Hematopoietic multipotent progenitor cell treated with erythropoietin and hydrocortisone succinate and interleukin-3 and kit ligand, for 6 days (in vitro differentiated cells): ENCODE data around the gene CTAG1B.
"Not testable (repeated sequence)": the region's sequence is repeated elsewhere in the genome, so short reads cannot be mapped to it uniquely, and the experiment has no call there.

Experiments
- DNase-seq: peaks from one replicate; pipeline ENCODE4 v3.0.0-alpha.2; 2015

Gene CTAG1B

DNA sequence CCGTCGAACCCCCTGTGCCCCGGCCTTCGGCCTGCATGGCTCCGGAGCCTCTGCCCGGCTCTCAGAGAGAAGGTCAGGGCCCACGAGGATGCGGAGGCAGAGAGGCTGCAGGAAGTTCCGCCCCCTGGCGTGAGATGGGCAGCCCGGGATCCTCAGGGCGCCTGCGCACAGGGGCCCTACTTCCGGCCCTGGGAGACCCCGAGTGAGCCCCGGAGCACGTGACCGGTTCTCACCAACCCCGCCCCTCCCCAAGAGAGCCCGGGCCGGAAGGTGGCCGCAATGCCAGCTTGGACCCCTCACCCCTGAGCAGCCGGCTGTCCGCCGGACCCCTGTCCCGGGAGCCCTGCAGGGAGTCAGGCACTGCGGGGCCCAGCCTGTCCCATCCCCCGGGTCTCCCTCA is at the start of gene CTAG1B:
CTAG1B (minus strand) TSS at position 101 of the 400 bp plus-strand sequence; CDS start at position 37, 64 bp downstream.
- DNase-seq, result not testable (repeated sequence)

DNA sequence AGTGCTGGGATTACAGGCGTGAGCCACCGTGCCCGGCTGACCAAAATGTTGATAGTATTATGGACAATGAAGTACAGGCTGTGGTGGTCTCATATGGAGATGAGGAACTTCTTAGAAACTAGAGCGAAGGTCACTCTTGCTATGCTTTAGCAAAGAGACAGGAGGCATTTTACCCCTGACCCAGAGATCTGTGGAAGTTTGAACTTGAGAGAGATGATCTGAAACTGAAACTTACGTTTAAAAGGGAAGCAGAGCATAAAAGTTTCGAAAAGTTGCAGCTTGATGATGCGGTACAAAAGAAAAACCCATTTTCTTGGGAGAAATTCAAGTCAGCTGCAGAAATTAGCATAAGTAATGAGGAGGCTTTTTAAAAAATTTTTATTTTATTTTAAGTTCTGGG is 42.8 kb upstream of the CTAG1B start:
- no peak for DNase-seq

DNA sequence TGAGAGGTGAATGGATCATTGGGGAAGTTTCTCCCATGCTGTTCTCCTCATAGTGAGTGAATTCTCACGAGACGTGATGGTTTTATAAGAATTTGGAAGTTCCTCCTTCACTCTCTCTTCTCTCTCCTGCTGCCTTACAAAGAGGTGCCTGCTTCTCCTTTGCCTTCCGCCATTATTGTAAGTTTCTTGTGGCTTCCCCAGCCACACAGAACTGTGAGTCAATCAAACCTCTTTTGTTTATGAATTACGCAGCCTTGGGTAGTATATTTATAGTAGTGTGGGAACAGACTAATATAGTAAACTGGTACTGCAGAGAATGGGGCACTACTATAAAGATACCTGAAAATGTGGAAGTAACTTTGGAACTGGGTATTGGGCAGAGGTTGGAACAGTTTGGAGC is 42.1 kb upstream of the CTAG1B start:
- no peak for DNase-seq

DNA sequence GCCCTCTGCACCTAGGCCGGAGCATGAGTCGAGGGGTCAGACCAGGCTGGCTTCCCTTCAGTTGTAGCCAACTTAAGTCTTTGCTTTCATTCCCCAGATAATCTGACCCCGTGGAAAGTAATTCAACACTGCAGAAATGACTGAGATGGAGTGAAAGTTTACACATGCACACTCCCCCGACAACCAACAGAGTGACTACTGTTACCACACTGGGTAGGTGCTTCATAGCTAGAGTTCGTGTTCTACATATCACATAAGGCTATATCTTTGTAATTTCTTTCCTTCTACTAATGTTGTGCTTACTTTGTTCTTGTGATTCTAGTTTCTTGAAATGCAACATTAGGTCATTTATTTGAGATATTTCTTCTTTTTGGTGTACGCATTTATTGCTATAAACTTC is 41.5 kb upstream of the CTAG1B start:
- no peak for DNase-seq

DNA sequence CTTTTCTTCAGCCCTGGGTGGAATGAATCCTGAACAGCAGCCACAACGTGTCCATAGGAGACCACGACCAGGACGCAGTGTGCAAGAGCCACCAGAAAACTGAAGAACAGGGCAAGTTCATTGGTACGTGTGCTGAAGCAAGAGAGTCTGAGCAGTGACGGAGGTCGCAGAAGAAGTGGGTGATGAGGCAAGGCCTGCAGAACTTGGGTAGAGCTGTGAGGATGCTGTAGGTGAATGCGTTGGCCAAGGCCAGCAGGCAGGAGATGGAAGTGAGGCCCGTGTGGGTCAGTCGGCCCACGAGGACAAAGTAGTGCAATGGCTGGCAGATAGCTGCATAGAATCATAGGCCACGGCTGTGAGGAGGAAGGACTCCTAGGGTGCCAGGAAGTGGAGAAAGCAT is 39.9 kb upstream of the CTAG1B start:
- no peak for DNase-seq

DNA sequence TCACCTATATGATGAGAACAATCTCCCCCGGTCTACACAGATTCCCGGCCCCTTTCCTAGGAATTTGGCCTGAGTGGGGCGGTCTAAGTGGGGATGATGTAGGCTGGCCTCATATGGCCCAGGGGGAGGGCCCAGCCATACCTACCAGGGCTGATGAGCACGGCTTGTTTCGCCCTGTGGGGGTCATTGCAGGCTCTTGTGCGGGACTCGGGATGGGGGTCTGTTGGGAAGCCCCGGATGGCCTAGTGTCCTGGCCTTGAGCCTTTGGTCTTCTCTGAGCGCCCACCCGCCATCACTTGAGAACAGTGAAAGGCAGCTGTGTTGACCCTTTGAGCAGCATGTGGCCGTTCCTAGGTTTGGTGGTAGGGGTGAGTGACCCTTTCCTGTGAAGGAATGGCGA is 39.1 kb upstream of the CTAG1B start:
- no peak for DNase-seq

DNA sequence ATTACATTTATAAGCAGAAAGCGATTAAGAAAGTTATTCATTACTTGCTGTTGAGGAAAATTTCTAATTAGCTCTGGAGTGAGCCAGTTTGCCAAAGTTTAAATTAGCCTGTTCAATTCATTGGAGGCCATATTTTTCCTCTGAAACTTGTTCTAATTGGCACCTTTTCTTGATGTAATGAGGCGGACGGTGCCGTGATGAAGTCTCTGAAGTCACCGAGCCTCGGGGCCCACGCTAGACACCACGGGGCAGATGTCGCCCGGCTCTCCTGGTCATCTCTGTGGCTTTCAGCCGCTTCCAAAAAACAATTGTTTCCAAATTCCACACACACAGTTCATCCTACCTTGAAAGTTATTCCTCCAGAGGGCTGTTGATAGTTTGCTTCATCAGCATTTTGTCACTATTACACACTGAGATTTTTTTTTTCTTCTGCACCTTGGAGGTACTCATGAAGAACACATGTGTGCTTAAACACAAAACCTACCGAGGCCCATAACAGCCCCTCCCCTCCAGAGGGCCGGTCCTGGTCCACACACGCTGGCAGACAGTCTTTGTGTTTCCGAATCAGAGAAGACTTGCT is 38.2 kb upstream of the CTAG1B start:
- no peak for DNase-seq

DNA sequence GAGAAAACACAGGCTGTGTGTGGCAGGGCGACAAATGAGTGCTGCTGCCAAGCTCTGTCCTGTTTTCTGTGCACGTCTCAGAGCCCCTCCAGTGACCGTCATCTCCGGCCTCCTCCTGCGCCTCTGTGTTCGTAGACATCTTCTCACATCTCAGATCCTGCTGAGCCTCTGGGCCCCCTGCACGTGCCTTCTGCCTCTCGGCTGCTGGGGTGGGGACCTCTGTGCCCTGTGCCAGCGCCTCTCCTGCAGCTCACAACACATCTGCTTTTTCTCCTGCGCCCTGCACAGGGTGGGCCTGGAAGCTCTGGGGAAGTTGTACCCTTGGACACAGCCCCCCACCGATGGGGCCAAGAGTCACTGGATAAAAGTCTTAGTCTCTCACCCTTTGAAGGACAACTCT is 36.7 kb upstream of the CTAG1B start:
- DNase-seq, result no peak

DNA sequence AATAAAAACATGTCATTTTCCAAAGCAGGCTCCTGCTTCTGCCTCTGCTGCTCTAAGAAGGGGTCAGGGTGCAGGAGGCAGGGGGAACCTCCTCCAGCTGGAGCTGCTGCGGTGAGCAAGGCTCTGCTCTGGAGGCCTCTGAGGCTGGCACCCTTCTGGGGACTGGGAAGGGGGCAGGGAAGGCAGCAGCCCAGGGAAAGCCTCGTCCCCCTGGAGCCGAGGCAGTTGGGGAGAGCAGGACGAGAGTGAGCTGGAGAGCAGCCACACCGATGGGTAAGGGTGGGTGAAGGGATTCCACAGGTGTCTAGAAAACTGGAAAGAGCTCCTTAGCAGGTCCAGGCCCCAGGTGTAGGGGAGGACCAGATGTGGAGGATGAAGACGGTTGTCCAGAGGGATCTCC is 36.3 kb upstream of the CTAG1B start:
- DNase-seq, result no peak

DNA sequence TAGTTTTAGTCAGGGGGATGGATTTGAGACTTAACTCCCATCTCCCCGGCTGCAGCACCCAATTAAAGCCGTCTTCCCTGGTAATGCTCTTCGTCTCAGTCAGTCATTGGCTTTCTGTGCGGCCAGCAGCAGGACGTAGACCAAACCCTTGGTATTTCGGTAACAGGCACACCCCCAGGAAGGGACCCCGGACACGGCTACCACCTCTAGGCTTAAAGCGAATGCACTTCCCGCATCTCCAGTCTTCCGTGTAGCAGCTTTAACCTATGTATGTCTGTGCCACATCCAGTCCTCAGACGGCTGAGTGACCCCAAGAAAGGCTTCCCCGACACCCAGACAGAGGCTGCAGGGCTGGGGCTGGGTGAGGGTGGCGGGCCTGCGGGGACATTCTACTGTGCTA is 35.8 kb upstream of the CTAG1B start:
- no peak for DNase-seq

DNA sequence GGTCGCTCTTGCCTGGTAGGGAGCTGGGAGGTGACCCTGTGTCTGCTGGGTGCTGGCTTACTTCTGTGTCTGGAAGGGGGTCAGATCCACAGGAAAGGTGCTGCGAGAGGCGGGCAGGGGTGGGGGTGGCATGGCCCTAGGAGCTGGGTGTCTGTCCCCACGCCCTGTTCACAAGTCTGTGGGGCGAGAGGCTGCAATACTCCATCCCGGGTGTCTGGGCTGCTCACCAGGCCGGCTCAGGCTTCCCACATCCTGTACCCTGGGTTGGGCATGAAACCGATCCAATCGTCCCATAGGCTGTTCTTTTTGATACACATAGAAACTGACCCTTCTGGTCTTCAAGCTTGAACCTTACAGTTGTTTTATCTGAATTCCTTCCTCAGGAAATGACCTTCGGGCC is 35.3 kb upstream of the CTAG1B start:
- no peak for DNase-seq

DNA sequence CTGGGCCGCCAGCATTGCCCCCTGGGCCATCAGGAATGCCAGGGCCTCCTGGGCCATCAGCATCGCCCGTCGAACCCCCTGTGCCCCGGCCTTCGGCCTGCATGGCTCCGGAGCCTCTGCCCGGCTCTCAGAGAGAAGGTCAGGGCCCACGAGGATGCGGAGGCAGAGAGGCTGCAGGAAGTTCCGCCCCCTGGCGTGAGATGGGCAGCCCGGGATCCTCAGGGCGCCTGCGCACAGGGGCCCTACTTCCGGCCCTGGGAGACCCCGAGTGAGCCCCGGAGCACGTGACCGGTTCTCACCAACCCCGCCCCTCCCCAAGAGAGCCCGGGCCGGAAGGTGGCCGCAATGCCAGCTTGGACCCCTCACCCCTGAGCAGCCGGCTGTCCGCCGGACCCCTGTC is 34.3 kb upstream of the CTAG1B start, which contains the start of gene CTAG2:
CTAG2 (minus strand) TSS at position 167 of the 400 bp plus-strand sequence; CDS start at position 103, 64 bp downstream.
- DNase-seq, result not testable (repeated sequence)

DNA sequence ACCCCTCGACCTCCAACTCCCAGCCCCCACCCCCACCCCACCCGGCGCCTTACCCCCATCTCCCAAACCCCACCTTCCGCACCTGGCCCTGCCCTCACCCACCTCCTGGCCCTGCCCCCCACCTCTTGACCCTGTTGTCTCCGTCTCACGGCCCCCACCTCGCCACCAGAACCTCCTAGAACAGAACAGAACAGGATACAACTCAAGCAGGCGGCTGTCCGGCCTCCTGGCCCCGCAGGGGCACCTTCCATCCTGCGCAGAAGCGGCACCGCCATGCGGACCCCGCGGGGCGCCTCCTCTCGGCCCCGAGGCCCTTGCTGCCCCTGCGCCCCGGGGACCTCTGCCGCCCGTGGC is 33.9 kb upstream of the CTAG1B start:
- no peak for DNase-seq

DNA sequence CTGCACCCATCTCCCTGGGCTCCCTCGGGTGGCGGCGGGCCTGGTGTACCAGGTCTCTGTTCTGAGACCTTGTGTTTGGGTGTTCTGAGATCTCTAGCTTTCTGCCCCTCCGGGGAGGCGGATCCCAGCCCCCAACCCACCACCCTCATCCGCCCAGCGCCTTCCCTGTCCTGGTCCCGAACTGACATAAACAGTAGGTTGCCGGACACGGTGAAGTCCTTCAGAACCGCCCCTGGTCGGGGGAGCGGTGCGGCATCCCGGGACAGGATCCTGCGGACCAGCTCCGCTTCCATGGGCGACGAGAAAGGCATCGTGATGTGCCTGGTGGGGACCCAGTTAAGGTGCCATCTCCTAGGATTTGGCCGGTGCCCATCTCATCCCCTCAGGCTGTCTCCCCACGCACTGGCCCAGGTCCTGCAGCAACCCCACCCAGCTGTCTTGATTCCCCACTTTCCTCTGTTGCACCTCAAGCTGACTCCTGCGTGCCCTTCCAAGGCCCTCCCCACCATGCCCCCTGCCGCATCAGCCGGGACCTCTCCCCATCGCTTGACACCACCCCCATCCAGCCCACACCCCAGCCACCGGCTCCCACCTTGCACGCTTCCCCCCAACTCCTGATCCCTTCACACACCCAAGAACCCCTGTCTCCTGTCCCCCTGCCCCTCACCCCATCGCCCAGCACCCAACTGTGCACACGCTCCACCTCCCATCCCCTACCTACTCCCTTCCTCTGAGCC is 33.4 kb upstream of the CTAG1B start:
- DNase-seq, result no peak

DNA sequence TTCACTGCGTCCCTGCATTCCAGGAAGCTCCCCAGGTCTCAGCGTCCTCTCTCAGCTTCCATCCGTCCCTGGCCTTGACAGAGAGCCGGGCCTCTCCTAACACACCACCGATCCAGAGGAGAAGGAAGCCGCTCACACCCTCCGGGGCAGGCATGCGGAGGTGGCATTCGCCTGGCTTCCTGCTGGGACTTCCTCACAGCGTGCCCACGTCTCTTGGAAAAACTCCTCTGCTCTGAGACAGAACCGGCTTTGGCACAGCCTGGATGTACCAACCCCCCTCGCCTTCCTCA is 31.1 kb upstream of the CTAG1B start:
- no peak for DNase-seq

DNA sequence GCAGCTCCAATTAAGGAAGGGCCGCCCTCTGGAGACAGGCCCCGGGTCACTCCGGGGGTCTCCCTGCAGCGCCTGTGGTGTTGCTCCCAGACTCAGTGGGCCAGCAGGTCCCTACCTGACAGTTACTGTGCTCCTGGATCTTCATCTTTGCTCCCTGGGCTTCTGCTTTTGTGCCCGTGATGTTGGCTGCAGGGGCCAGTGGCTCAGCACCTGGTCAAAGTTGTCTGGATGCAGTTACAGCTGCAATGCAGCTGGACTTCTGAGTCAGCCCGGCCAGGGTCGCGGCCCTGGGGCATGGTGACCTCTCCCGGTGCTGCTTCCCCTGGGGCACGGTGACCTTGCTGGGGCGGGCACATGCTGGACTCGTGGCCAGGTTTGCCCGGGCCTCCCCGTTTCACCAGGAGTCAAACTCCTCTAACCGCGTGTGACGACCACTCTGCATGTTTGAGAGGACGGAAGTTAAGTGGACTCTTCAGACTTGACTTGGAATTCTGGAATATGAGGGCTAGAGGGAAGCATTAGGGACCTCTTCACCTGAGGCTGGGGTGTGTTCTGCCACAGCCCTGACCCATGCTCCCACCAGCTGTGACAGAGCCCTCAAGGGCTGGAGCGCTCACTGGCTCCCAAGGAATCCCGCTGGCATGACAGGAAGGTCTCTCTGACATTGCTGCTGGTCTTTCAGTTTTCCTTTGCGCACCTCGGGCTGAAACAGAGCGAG is 30.6 kb upstream of the CTAG1B start:
- DNase-seq, result no peak

DNA sequence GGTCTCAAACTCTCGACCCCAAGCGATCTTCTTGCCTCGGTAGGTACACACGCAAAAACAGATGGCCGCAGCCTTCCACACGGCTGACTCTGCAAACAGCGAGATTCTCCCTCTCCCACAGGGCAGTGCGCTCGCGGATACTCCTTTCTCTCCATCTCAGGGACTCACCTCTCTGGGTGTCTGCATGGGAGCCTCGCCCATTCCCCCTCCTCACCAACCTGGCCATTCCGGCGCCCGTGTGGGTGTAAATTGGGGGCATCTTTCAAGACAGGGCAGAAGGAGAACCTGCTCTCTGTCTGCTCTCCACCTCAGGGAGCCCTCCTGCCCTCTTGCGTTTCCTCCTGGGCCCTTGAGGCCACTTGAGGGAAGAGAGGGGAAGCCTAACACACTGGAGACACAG is 29.8 kb upstream of the CTAG1B start:
- no peak for DNase-seq

DNA sequence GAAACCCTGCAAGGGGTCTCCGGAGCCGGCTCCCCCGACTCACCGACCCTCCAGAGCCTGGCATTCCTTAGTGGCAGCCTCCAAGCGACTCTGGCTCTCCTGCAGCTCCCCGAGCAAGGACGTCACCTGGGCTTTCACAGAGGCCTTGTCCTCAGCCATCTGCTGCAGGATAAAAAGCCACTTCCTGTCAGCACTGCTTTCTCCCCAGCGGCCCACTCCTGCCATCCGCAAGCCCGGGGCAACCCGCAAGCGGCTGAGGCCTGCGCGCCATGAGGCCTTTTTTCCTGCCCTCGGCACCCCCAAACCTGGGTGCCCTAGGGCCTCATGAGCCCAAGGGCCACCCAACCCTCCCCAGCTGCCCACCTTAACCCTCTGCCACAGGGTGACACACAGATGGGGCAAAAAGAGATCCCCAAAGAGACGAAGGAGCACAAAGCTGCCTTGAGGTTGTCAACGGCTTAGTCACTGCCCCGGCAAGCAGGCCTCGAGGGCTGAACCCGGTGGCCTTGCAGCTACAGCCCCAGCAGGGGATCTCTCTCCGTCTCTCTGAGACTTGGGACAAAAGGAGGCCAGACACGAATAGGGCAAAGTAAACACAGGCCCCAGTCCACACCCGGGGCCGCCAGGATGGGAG is 26.8 kb upstream of the CTAG1B start:
- DNase-seq, result not testable (repeated sequence)

DNA sequence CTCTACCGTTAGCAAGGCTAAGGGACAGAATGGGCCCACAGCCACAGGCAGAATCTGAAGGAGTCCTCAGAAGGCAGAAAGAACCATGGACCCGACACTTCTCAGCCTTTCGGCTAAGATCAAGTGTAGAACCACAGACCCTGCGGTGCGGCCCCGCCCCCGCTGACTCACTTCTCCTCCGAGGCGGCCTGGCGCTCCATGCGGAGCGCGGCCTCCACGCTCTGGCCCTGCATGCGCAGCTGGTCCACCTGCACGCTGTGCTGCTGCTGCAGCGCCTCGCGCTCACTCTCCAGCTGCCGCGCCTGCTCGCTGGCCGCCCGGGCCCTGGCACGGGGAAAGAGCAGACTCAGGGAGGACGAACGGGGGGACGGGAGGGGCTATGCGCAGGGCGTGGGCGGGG is 24.6 kb upstream of the CTAG1B start:
- not testable (repeated sequence) for DNase-seq

DNA sequence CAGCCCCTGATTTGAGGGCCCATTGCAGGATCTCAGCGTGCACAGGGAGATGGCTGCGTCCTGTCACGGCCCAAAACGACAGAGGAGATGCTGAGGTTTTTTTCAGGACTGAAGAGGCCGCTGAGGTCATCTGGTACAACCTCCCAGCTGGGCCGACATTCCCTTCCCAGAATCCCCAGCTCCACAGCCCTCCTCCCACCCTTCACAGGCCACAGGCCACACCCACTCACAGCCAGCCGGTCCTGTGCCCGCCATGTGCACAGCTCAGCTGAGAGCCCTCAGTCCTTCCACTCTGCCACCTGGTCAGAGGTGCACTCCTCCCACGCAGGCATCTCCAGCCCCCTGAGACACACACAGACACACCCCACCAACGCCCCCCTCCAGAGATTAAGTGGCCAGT is 22.7 kb upstream of the CTAG1B start:
- not testable (repeated sequence) for DNase-seq

DNA sequence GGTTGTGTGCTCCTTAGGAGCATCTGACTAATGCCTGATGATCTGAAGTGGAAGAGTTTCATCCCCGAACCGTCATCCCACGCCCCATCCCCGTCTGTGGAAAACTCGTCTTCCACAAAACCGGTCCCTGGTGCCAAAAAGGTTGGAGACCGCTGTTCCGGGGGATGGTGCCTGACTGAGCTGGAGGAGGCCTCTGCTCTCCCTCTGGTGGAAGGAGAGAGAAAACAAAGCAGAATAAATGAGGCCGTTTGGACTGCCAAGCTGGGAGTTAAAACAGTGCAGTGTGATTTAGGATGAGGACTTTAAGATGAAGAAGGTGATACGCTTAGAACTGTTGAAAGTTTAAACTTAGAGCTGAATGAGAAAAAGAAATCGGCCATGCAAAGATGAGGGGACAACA is 14.6 kb upstream of the CTAG1B start:
- DNase-seq, result not testable (repeated sequence)

DNA sequence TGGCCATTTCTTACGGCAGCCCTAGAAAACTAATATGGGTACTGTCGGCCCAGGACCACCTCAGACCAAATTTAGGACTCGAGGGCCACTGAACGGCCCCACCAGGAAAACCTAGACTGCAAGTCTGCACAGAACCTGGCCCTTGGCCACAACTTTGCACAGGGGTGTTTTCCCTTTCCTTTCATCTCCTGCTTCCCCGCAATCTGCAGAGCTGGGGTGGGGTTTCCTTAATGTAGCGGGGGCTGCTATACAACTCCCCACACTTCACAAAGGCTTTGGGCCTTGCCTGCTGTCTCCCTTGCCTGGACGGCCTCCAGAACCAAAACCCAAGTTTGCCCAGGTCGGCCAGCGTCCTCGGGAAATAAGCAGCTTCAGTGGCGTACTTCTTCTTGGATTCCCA is 11.9 kb upstream of the CTAG1B start:
- not testable (repeated sequence) for DNase-seq

DNA sequence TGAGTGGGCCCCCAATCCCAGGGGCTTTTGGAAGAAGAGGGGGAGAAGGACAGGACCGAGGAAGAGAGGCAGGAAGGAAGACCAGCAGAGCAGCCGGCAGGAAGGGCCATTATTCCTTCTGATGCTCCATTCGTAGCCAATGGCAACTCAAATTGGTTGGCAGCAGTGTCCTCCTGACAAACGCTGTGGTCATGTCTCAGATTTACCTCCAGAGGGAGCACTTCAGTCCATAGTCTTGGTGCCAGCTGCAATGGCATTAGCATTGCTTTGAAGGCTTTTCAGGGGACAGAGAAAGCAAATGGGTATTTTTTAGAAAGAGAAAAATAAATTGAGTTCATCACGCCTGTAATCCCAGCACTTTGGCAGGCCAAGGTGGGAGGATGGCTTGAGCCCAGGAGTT is 9.9 kb upstream of the CTAG1B start:
- DNase-seq, result not testable (repeated sequence)
